Activated effector memory CD4-positive, alpha-beta T cell treated with Interleukin-2 at 50 U/mL for 16 hours (primary cell): ENCODE data around the gene NUP50.
A peak's percentile ranks its signal among the peaks of the same experiment; 100 is the strongest.
"Not testable (repeated sequence)": the region's sequence is repeated elsewhere in the genome, so short reads cannot be mapped to it uniquely, and the experiment has no call there.

ENCODE experiments used
- DNase-seq: peaks from one replicate; pipeline ENCODE4 v3.0.0-alpha.2; 2020

NUP50 gene

DNA sequence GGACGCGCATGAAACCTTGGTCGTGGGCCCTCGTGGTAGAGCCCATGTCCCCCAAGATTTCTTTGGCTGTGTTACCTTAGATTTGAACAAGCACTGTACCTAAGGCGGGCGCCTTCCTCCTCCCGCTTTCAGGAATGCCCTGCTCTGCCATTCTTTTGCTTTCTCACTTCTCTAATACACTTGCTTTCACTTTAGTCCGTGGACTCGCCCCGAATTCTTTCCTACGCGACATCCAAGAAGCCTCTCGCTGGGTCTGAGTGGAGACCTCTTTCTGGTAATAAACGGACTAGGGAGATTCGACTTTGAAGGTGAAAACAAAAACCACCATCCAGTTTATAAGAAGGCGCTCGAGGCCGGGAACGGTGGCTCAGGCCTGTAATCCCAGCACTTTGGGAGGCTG, 1.2 kb upstream of the NUP50 start:
- DNase-seq, result no peak

DNA sequence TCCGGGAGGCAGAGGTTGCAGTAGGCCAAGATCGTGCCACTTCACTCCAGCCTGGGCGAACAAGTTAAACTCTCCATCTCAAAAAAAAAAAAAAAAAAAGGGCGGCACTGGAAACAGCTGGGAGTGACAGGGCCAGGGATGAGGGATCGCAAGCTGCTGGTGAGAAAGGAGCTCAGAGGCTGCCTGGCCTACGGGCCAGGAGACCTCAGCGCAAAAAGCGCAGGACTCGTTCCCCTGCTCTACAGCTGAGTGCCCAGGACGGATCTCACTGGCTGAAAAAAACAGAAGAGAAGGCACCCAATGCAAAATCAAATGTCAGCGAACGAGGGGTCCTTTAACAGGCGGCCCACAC, 650 bp upstream of the NUP50 start:
- DNase-seq, result no peak

DNA sequence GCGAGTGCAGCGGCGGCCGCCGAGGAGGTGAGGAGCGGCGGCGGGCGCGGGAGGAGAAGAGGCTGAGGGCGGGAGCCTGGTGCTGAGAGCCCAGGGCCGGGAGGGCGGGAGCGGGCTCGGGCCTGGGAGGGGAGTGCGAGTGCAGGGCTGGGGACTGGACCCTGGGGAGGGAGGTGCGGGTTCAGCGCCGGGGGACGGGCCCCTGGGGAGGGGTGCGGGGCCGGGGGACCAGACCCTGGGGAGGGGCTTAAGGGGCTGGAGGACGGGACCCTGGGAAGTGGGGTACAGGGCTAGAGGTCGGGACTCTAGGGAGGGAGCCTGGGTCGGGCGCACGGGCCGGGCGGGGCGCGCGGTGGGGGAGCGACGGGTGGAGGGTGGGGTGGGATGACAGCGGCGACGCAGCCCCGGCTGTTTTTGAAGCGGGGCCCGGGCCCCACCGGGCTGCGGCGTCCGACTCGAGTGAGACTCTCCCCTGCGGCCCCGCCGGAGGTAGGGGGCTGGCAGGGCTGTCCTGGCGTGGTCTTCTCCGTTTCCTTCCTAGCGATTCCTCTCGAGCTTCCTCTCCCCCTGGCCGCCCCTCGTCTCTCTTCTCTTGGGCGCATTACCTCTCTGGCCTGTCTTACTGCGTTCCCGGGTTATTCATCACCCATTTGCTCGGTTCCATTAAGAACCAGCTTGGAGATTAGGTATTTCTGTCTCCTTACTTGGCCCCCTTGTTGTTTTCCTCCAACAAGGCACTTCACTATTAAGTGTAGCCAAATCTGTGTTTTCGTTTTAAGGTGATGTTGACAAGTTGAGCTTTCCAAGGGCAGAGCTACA, 754 bp downstream of the NUP50 start:
- DNase-seq, result peak; percentile 16

DNA sequence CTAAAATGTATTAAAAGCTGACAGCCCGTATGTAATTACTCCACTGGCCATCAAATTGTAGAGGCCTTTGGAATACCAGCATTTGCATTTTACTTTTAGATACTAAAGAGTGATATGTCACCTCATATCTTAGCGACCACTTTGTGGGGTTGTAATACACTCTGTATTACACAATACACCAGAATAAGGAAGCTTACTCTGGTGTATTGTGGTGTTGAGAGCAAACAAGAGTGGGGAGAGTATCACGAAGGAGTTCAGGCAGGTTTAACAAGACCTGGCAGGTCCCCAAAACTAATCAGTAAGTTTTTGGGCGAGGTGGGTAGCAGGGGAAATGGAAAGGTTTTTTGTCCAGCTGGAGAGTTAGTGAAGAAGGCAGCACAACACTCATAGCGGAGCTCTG, 3.2 kb downstream of the NUP50 start:
- no peak for DNase-seq

DNA sequence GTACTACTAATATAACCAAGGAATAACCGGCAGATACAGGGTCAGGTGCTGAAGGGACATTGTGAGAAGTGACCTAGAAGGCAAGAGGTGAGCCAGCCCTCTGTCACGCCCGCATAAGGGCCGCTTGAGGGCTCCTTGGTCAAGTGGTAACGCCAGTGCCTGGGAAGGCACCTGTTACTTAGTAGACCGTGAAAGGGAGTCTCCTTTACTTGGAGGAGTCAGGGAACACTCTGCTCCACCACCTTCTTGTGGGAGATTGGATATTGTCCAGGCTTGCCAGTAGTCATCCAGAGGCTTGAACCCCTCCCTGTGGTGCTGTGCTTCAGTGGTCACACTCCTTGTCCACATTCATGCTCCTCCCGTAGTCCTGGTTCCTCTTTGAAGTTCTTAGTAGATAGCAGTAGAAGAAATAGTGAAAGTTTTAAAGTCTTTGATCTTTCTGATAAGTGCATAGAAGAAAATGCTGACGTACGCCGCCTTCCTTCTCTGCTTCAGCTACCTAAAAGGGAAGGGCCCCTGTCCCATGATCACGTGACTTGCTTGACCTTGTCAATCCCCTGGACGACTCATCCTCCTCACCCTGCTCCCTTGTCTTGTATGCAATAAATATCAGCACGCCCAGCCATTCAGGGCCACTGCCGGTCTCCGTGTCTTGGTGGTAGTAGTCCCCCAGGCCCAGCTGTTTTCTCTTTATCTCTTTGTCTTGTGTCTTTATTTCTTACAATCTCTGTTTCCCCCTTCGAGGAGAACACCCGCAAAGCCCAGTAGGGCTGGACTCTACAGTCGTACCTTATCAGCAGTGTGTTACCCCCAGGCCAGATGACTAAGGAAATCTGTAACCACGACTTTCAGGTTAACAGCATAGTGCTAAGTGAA, 6.1 kb downstream of the NUP50 start:
- DNase-seq, result no peak

DNA sequence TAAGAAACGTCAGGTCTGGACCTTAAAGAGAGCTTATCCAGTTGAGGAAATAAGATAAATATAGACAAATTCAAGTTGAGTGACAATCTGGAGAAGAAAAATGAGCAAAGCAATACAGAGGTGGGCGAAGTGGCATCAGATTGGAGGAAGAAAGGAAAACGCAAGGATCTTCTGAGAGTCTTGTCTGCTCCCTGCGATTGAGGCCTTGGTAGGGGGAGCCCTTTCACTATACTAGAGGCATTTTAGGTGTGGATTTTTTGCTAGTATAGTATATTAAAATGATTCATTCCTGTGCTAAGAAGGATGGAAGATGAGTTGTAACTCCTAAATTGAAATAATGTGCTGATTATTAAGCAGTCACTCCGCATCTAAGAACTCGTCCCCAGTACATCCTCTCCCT, 8.1 kb downstream of the NUP50 start:
- DNase-seq, result no peak

DNA sequence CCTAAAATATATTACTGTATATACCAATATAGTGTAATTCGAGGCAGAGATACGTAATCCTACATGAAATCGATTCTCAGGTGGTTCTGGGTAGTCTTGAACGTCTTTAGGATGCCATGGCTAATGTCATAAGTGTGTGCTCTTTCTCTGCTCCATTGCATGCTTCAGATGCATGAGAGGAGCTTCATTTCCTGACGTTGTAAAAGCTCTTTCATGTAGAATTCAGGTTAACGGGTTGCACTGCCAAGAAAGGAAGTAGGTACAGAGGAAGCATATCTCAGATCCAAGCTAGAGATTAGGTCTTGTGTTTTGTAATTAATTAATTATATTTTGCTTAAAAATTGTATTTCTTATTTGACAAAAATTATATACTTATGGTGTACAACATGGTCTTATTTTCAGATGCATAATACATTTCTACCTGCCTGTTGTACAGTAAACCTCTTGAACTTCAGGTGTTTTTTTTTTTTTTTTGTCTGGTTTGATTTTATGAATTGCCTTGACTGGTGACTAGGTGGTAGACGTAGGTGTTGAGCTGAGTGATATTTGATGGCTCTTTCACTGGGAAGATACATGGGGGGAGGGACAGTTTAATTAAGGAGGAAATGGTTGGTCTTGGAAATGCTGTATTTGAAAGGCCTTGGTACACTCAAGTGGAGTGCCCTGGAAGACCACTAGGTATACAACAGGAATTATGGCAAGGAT, 9.3 kb downstream of the NUP50 start:
- no peak for DNase-seq

DNA sequence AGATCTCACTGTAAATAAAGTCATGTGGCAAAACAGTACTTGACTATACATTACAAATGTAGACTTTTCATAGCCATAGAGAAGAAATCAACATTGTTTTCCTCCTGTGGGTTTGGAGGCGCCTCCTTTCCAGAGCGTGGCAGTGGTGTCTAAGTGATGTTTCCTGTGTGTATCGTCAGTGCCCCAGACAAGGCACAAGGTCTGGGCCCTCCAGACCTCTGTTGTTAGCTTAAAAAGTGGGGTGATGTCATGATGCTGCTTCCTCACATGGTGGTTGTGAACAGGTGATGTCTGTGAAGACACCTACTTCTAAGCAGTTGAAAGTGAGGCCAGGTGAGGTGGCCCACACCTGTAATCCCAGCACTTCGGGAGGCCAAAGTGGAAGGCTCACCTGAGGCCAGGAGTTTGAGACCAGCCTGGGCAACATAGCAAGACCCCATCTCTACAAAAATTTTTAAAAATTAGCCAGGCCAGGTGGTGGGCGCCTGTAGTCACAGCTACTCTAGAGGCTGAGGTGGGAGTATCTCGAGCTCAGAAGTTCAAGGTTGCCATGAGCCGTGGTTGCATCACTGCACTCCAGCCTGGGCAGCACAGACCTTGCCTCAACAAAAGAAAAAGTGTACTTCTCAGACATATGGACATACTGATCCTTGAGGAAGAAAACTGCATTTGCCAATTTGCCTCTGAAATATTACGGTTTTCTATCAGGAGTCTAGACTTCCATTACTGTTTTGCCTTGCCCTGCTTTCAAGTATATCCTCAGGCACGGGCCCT, 15.7 kb downstream of the NUP50 start:
- peak; percentile 19 for DNase-seq

DNA sequence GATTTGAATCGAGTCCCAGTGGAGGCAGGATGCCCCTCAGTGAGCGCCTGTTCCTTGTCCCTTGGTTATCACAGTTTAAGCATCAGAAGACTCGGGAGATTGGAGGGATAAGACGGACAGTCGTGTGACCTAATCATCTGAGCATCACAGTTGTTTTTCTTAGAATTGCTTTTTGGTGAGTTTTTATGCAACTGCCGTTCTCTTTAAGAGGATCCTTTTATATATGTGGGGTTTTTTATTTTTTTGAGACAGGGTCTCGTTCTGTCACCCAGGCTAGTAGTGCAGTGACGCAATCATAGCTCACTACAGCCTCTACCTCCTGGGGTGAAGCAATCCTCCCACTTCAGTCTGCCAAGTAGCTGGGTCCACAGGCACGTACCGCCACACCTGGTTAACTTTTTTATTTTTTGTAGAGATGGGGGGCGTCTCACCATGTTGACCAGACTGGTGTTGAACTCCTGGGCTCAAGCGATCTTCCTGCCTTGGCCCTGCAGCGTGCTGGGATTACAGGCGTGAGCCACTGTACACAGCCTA, 16.5 kb downstream of the NUP50 start:
- no peak for DNase-seq

DNA sequence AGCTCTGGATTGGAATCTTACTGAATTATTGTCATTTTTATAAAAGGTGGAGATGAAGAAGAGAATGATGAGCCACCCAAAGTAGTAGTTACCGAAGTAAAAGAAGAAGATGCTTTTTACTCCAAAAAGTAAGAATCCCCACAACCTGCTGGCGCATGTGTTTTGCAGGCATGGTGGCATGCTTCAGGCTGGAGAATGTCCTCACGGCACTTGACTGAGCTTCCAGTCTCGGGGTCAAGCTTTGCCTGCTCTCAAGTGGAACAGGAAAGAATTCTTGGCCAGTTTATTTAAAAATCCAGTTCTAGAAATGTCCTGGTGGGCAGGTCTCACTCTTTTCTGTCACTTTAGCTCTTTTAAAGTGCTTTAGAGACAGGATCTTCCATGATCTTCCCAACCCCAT, 17.5 kb downstream of the NUP50 start:
- DNase-seq, result no peak

DNA sequence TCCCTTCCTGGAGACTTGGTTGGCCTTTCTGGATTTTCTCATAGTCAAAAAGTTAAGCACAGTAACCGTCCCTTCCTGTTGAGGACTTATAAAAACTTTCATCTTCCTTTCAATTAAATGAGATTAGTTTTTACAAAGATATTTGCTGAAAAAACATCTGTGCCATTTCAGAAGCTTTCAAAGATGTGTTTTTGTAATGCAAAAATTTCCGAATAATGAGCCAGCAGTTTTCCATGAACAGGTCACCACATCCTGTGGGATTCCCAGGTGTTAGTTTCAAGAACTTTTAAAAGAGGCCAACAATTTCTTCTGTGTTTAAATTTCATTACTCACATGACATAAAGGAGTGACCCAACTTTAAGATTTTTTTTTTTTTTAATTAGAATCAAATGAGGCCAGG, 18.0 kb downstream of the NUP50 start:
- no peak for DNase-seq

DNA sequence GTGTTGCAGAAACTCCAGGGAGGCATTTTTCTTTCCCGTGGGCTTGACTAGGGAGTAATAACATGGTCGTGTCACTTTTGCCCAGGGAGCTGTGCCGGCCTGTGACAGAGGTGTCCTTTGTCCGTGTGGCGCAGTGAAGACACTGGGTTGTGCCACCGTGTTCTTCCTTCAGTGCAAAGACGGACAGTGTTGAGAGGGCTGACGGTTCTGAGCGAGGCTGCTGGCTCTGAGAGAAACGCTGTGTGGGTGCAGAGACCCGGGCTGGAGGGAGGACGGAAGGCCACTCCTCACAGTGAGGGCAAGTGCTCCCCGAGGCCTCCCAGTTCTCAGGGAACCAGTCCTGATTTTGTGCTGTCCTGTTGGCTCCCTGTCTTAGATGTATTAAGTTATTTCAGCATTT, 20.2 kb downstream of the NUP50 start:
- no peak for DNase-seq

DNA sequence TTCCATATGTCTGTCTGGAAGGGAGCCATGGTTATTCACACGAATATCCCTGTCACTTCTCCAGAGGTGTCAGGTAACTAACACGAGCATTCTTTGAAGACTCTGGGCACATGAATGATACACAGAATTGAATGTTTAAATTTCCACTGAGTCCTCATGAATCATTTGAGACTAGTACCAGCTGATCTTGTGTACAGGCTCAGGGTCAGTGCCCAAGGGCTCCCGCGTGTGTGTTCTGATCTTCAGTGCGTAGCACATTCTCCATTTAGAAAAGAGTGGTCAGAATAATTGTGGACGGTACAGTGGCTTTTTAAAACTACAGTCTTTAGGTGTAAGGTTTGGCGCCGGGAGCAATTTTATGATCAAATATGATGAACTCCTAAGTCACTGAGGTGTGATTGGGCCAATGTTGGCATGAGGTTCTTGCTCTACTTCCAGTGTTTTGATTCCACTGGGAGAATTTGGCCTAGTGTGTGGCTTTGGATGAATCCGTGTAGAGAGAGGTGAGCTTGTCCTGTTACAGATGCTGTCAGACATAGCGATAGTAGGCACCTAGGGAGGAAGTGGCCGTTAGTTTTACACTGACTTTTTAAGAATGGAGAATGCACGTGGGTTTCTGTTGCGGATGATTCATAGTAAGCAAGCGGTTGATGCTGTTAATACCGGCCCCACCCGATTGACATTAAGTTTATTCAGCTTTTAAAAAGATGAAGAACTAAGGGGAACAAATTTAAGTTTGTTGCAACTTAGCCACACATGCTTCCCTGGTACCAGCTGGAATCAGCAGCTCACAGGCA, 22.2 kb downstream of the NUP50 start:
- DNase-seq, result no peak

DNA sequence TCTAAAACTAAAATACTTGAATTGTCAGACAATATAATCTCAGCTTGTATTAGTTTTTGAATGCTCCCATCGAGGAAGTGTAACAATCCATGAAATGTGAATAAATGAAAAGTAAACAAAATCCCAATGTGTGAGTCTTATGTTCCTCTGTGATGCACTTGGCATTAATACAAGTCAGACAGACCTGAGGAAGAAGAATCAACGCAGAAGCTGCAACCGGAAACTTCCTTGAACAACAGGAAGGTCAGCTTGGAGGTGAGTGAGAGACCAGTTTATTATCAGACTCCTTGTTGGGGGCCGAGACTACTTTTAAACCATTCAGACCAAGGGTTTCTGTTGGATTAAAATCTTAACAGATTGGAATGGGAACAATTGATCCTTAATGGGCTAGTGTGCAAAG, 24.2 kb downstream of the NUP50 start:
- DNase-seq, result no peak

DNA sequence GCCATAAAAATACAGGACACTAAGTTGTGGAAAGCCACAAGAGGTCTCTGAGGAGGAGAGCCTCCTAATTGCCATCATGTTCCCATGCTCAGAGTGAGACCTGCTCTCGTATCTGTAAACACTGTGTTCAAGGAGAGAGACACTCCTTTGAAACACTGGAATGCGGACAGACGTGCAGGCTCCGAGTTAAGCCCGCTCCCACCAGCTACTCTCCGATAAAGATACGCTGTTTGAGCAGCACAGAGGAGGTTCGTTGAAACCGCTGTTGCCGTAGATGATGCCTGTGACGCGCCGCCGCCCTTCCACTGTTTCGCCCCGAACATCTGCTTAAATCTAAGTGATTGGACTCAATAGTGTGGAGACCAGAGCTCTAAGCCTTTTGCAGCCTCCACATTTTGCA, 25.1 kb downstream of the NUP50 start:
- DNase-seq, result no peak

DNA sequence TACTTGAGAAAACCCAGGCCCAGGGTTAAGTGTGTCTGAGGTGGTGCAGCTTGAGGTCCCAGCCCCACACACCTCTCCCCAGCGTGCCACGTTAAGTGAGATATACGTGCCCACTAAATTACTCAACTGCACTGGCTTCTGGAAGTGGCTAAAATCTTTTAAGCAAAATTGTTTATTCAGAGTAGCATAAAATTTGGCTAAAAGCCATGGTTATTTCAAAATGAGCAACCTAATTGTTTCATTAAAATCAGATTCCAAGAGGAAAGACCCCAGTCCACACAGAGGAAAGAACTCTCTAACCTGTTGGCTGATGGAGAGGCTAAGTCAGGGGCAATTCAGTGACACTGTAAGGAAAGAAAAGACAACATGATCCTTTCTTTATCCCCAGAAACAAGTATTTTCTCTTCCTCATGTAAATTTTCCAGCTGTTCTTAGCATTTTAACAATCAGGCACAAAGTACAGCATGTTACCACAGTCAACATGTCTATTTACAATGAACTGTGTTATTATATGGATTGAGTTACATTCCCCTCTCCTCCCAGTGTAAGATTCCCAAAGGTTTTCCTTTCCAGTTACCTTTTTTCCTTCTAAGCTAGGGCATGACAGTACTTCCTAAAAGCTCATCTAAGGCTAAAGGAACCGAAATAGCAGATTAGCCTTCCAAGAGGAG, 26.6 kb downstream of the NUP50 start:
- no peak for DNase-seq

DNA sequence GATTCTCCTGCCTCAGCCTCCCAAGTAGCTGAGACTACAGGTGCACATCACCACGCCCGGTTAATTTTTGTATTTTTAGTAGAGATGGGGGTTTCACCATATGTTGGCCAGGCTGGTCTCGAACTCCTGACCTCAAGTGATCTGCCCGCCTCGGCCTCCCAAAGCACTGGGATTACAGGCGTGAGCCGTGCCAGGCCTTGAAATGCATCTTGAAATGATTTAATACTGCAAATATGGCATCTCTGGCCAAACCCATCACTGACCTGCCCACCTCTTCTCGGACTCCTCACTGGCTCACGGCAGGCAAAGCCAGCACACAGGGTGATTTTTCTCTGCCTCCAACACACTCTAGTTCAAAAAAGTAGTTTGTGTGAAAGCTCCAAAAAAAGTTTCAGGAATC, 28.0 kb downstream of the NUP50 start:
- not testable (repeated sequence) for DNase-seq

DNA sequence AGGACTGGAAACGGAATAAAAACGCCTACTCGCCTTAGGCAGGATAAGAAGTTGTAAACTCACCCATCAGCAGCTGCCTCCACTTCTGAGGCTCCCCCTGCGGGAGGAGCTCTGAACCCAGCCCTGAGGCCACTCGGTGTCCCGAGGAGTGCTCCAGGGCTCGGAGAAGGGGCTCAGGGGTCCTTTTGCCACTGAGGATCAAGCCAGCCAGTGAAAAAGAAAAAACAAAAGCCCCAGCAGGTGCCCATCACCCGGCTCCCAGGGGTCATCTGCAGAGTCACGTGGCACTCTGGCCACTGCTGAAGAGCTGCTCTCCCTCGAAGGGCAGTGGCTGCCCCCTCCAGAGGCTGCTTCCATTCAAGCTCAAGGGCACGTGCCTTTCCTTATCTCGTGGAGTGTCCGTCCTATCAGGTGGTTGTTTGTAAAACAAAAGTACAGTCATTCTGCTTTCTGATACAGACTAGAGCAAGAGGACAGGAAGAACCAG, 29.0 kb downstream of the NUP50 start:
- no peak for DNase-seq

DNA sequence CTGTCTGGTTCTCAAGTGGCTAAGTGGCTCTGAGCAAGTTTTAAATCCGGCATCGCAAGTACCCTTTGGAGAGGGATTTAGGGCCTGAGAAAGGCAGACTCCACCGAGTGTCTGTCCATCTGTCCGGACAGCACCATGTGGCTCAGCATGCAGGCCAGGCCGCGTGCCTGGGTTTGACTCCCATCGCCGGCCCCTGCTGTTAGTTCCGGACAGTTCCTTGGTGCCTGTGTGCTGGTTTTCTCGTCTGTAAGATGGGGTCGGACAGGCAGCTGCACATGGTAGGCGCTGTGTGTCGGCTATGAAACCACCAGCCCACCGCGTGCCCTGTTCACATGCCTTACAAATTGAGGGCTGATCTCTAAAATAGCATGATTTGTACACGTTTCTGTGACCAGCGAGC, 31.0 kb downstream of the NUP50 start:
- no peak for DNase-seq

DNA sequence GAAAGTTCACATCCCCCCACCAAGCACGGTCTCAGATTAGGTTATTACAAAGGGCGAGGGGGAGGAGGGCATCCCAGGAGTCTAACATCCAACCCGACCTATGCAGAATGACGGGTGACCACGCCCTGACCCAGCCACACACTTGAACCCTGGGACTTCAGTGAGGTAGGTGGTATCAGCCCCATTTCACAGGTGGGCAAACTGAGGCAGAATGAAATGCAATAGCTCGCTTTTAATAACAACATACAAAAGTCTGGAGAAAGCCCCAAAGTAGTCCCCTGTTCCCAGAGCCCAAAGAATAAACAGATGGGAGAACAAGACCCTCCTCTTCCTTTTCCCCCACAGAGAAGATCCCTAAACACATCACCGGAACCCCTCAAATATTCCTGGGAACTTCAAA, 31.9 kb downstream of the NUP50 start:
- no peak for DNase-seq

DNA sequence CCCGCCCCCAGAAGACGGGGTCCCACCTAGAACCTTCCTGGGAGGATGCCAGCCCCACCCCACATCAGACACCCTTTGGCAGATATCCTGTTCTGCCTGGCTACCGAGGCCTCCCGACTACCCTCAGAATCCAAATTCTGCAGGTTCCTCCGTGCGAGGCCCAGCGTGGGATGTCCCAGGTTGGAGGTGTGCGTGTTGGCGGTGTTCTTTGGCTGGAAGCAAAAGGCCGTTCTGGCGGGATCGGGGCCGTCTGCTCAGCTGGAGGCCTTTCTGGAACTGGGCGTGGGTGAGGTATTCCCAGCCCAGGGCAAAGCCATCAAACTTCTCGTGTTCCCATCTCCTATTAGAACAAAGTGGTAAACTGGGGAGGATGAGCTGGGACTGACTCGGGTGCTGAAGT, 32.6 kb downstream of the NUP50 start:
- DNase-seq, result no peak
